Activated T-cell treated with anti-CD3 and anti-CD28 coated beads for 48 hours (primary cell): ENCODE data around the gene COL20A1.
"Not testable (repeated sequence)": the region's sequence is repeated elsewhere in the genome, so short reads cannot be mapped to it uniquely, and the experiment has no call there.

ENCODE experiments used
- DNase-seq: peaks from one replicate; pipeline ENCODE4 v3.0.0-alpha.2; 2020; ENCODE audit warnings: low read depth

COL20A1 gene

DNA sequence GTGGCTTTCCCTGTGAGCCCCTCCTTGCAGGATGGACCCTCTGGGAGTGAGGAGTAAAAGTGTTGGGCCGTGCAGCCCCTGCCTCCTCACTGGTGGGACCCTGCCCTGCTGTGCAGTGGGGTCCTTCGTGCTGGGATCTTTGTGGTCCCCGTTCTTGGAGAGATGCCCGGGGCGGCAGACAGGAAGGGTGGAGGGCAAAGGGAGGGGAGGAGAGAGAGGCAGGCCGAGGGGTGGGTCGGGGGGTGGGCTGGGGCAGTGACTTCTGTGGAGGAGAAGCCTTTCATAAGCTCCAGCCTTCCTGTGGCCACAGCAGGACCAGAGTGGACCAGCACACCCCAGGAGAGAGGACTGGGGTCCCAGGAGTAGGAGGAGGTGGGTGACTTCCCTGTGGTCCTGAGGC is at the start of gene COL20A1:
COL20A1 (plus strand) TSS at position 283 of the 400 bp plus-strand sequence. CDS start 1,922 bp downstream, outside the sequence.
- no peak for DNase-seq

DNA sequence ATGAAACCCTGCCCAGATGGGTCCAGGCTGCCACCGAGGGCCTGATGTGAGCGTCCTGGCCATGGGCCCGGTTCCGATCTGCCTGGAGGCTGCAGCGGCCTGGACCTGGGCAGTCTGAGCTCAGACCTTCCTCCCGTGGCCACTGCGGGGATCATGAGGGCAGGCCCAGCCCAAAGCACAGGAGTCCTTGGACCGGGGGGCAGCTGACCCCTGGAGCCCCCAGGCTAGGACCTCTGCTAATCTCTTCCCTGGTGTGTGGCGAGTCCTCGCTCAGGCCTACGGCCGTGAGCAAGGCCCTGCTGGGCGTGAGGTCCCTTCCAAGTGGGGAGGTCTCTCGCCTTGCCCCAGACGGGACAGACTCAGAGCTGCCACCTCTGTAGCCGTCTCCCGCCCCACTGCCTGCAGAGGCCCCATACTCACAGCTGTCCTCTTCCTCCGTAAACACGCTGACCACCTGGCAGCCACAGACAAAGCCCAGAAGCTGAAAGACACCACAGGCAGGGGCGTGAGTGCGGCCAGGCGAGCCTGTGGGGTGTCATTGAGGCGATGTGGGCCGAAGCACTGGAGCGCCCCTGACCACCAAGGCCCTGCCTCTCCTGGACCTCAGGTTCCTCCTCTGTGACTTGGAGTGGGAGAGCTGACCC is 49.3 kb upstream of the COL20A1 start:
- DNase-seq, result no peak

DNA sequence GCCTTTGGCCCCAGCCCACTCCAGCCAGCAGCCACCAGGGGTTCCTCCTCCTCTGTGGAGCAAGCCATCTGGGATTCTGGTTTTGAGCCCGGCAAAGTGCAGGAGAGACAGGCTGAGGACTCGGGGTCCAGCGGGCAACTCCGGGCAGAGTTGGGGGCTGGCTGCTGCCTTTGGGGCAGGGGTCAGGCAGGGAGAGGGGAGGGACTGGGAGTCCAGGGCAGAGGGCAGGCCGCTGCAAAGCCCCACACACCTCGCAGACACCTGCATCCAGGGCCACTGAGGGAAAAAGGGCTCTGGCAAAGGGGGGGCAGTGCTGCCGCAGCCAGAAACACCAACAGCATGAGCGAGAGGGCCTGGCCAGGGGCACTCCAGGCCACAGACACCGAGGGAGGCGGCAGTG is 48.5 kb upstream of the COL20A1 start:
- DNase-seq, result no peak

GRCh38 chr20:63246490-63247288 is 46.3 kb upstream of the COL20A1 start:
- DNase-seq, result no peak

DNA sequence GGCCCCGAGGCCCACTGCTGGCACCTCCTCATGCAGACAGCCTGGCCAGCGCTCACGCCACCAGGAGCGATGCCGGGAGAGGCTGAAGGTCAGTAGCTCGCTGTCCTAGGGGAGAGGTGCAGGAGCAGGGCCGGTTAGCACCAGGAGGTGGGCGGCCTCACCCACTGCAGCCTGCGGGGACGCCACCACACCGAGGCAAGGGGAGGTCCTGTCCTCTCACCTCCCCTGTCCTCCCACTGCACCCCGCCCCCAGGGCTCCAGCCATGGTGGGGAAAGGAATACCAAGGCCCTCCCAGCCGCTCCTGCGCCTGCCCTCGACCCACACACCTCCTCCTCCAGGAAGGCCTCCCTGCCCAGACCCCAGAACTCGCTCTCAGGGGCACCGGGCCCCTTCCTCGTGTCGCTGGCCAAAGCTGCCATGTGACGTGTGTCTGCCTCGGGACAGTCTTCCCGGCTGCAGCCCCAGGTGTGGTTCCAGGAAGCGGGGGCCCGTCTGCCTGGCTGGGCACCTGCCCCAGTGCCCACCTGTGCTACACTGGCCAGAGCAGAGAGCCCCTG is 45.2 kb upstream of the COL20A1 start:
- DNase-seq, result no peak

GRCh38 chr20:63248835-63249591 is 44.0 kb upstream of the COL20A1 start:
- no peak for DNase-seq

GRCh38 chr20:63249891-63250290 is 43.1 kb upstream of the COL20A1 start:
- DNase-seq, result no peak

GRCh38 chr20:63251350-63251749 is 41.6 kb upstream of the COL20A1 start:
- not testable (repeated sequence) for DNase-seq

DNA sequence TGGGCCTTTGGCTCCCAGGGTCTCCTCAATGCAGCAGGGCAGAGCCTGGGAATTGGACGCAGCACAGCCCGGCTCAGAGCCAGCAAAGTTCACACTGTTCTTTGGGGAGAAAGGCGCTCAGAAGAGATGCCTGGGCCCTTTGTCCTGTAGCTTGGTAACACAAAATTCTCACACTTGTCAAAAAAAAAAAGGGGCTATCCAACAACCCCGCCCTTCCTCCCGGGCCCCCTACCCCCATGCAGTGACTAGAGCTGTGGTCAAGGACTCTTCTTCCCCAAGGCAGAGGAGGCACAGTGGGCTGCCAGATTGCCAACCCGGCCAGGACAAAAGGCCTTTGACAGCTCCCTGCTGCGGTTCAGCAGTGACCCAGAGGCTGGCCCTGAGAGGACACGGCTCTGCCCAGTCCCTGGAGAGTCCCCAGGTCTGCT is 40.7 kb upstream of the COL20A1 start:
- no peak for DNase-seq

DNA sequence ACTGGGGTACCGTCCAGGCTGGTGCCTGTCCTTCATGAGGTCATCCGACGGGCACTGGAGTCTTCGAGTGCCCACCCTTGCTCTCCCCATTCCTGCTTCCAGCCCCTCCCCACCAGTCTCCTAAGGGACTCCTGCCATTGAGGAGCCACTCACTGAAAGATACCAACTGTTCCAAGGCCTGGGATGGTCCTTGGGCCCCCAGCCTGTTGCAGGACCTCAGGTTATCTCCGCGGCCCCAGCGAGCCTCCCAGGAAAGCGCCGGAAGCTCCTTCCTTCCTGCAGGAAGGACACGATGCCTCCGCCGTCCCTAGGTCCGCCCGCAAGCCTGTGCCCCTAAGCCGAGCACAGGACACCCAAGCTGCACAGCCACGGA is 39.9 kb upstream of the COL20A1 start:
- no peak for DNase-seq

DNA sequence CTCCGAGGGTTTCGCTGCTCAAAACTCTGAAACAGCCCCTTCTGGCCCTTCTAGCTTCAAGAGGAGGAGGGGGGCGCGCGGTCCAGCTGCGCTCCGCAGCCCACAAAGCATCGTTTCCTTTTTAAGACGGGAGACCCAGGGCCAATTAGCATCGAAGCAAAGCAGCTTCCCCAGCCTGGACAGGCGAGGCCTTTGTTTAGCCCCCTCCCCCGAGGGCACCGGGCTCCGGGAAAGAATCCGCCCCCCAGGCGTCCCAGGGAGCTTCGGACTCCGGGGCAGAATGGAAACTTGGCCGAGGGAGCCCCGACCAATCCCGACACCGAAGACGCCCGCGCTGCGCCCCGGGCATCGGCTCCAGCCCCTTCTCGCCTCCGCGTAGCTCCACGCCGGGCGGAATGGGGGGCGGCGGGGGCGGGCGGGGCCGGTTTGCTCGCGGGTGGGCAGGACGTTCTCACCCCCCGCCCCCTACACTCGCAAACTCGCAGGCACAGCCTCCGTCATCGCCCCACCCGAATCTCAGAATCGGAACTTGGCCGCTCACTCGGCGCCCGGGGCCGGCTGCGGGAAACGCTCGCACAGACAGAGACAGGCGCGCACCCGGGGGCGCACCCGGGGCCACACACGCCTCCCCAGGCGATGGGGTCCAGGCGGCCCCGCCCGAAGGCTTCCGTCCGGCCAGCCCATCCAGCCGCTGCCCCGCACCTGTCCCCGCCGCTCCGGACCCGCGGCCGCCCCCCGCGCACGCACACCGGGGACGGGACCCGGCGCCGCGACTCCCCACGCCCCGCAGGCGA is 39.4 kb upstream of the COL20A1 start:
- no peak for DNase-seq

GRCh38 chr20:63254232-63254605 is 38.8 kb upstream of the COL20A1 start, which contains the start of gene NKAIN4:
Gene NKAIN4 (minus strand): TSS chr20:63254463. CDS start chr20:63254450, 13 bp downstream.
- DNase-seq, result no peak

GRCh38 chr20:63254606-63255384 is 38.2 kb upstream of the COL20A1 start:
- DNase-seq, result no peak

- no peak for DNase-seq
These were observed 36.9 kb upstream of the COL20A1 start for GRCh38 chr20:63255931-63256704.

DNA sequence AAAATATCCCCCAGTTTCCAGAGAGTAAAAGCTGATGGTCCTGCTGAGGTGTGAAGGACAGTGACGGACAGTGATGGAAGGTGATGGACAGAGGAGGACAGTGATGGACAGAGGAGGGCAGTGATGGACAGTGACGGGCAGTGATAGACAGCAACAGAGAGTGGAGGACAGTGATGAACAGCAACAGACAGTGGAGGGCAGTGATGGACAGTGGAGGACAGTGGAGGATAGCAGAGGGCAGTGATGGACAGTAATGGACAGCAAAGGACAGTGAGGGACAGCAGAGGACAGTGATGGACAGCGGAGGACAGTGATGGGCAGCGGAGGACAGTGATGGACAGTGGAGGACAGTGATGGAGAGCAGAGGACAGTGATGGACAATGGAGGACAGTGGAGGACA is 36.0 kb upstream of the COL20A1 start:
- DNase-seq, result no peak

GRCh38 chr20:63257629-63258028 is 35.4 kb upstream of the COL20A1 start:
- no peak for DNase-seq

- DNase-seq, result no peak
These were observed 34.2 kb upstream of the COL20A1 start for GRCh38 chr20:63258781-63259180.

- DNase-seq, result no peak
These were observed 33.1 kb upstream of the COL20A1 start for GRCh38 chr20:63259734-63260460.

- no peak for DNase-seq
These were observed 32.5 kb upstream of the COL20A1 start for GRCh38 chr20:63260521-63260920.
